IMR-90 (cell line): ENCODE results near the gene UBE3B. TPM values are rescaled to one million over a fixed set of nuclear protein-coding genes. Genes with fewer than 3 reads are reported as not detected.

Experiments
- ATAC-seq: fragments of 200-7000 bp; cut with Tn5 transposase; 2 replicates; pipeline ENCODE4 v1.9.1; 2020; ENCODE audit warnings: low read depth, mild to moderate bottlenecking, moderate library complexity
- BruUV-seq: library from RNA; stranded (reverse); fragments of 400-500 nt; replicated peaks from 2 replicates; lab custom pipeline; 2021; lab: Mats Ljungman, UMichigan
- CTCF ChIA-PET: fragments of 300-600 bp; formaldehyde crosslinking; extraction: SDS; loops from one replicate; lab custom pipeline; 2021; ENCODE audit warnings: antibody characterized with exemption; lab: Yijun Ruan, JAX
- POLR2A ChIA-PET: fragments of 300-600 bp; sonication (Branson Sonifier 250); formaldehyde crosslinking; loops from one replicate; lab custom pipeline; 2022; ENCODE audit warnings: antibody characterized with exemption; ENCODE audit not compliant: unreplicated experiment; lab: Charles Lee
- DNase-seq: peaks from one replicate; pipeline ENCODE4 v3.0.0; 2013
- H2AFZ ChIP-seq: replicated peaks from 2 replicates; pipeline ENCODE3; 2013; ENCODE audit warnings: low read length, mild to moderate bottlenecking; ENCODE audit not compliant: poor library complexity
- H2AK5ac ChIP-seq: 2 replicates; pipeline ENCODE4 v1.6.1; 2013; ENCODE audit warnings: low read depth, low read length, inconsistent platforms
- H2AK9ac ChIP-seq: replicated peaks from 2 replicates; pipeline ENCODE3; 2013; ENCODE audit warnings: mild to moderate bottlenecking, low read depth, low read length, moderate library complexity; ENCODE audit not compliant: poor library complexity
- H2BK120ac ChIP-seq: 2 replicates; pipeline ENCODE4 v1.6.1; 2013; ENCODE audit warnings: low read depth, low read length, inconsistent platforms
- H2BK15ac ChIP-seq: 3 replicates; pipeline ENCODE4 v1.6.1; 2013; ENCODE audit warnings: low read depth, low read length, inconsistent platforms
- H2BK20ac ChIP-seq: 2 replicates; pipeline ENCODE4 v1.6.1; 2013; ENCODE audit warnings: low read depth, mild to moderate bottlenecking, inconsistent platforms, low read length, moderate library complexity
- H2BK5ac ChIP-seq: 2 replicates; pipeline ENCODE4 v1.6.1; 2013; ENCODE audit warnings: mild to moderate bottlenecking, low read depth, low read length, inconsistent platforms; ENCODE audit not compliant: poor library complexity, severe bottlenecking
- H3K14ac ChIP-seq: replicated peaks from 2 replicates; pipeline ENCODE4 v1.6.1; 2013; ENCODE audit warnings: low read depth, low read length, inconsistent platforms
- H3K18ac ChIP-seq: 2 replicates; pipeline ENCODE4 v1.6.1; 2013; ENCODE audit warnings: low read depth, low read length, control low read depth
- H3K23ac ChIP-seq: 2 replicates; pipeline ENCODE4 v1.6.1; 2013; ENCODE audit warnings: low read depth, low read length, inconsistent platforms
- H3K27ac ChIP-seq: 2 replicates; pipeline ENCODE4 v1.5.1; 2013; ENCODE audit warnings: mild to moderate bottlenecking, control low read depth, low read length; ENCODE audit not compliant: insufficient read depth
- H3K27me3 ChIP-seq: 2 replicates; pipeline ENCODE4 v1.6.1; 2013; ENCODE audit warnings: low read length; ENCODE audit not compliant: control insufficient read depth, insufficient read depth
- H3K36me3 ChIP-seq: 2 replicates; pipeline ENCODE4 v1.6.1; 2013; ENCODE audit warnings: low read length, mixed read lengths; ENCODE audit not compliant: control insufficient read depth, insufficient read depth
- H3K4ac ChIP-seq: 2 replicates; pipeline ENCODE4 v1.6.1; 2013; ENCODE audit warnings: low read depth, low read length, inconsistent platforms
- H3K4me1 ChIP-seq: 2 replicates; pipeline ENCODE4 v1.6.1; 2013; ENCODE audit warnings: low read length, mixed read lengths; ENCODE audit not compliant: control insufficient read depth, insufficient read depth
- H3K4me2 ChIP-seq: 2 replicates; pipeline ENCODE4 v1.6.1; 2013; ENCODE audit warnings: low read depth, mild to moderate bottlenecking, control low read depth, low read length, moderate library complexity
- H3K4me3 ChIP-seq: 2 replicates; pipeline ENCODE4 v1.5.1; 2013; ENCODE audit warnings: low read depth, mild to moderate bottlenecking, control low read depth, low read length, moderate library complexity; ENCODE audit not compliant: insufficient read depth
- H3K56ac ChIP-seq: 2 replicates; pipeline ENCODE4 v1.6.1; 2013; ENCODE audit warnings: low read length, inconsistent platforms; ENCODE audit not compliant: insufficient read depth; ENCODE audit errors: extremely low read depth
- H3K79me1 ChIP-seq, 2 experiments: 2 replicates each; pipeline ENCODE4 v1.6.1; 2013; ENCODE audit warnings: low read length in 2 of 2, inconsistent platforms in 1 of 2, low read depth in 1 of 2
- H3K9ac ChIP-seq: 2 replicates; pipeline ENCODE4 v1.6.1; 2013; ENCODE audit warnings: low read depth, low read length, control low read depth
- H3K9me1 ChIP-seq: 2 replicates; pipeline ENCODE4 v1.6.1; 2013; ENCODE audit warnings: low read length, inconsistent platforms; ENCODE audit not compliant: insufficient read depth
- H3K9me3 ChIP-seq: 2 replicates; pipeline ENCODE4 v1.6.1; 2013; ENCODE audit warnings: low read length; ENCODE audit not compliant: control insufficient read depth, insufficient read depth
- H4K20me1 ChIP-seq: 2 replicates; pipeline ENCODE4 v1.6.1; 2013; ENCODE audit warnings: low read length, inconsistent platforms; ENCODE audit not compliant: insufficient read depth
- H4K5ac ChIP-seq: 2 replicates; pipeline ENCODE4 v1.6.1; 2013; ENCODE audit warnings: mild to moderate bottlenecking, low read depth, low read length, control low read depth
- H4K8ac ChIP-seq, 2 experiments: 2 replicates each; pipeline ENCODE4 v1.6.1; 2013; ENCODE audit warnings: low read depth in 2 of 2, low read length in 2 of 2, control low read depth in 1 of 2, inconsistent platforms in 1 of 2
- H4K91ac ChIP-seq: 2 replicates; pipeline ENCODE4 v1.6.1; 2013; ENCODE audit warnings: low read depth, low read length, inconsistent platforms; ENCODE audit not compliant: insufficient read depth
- CHD1 ChIP-seq: IDR thresholded peaks from 2 replicates; pipeline ENCODE4 v1.6.1; 2012; ENCODE audit warnings: low read depth, low read length, improper control_type of control experiment
- CTCF ChIP-seq: conservative IDR thresholded peaks from 2 replicates; pipeline ENCODE4 v1.5.1; 2012; ENCODE audit warnings: mild to moderate bottlenecking, low read depth, low read length, improper control_type of control experiment
- ELK1 ChIP-seq: fragments of 150-350 bp; IDR thresholded peaks from 2 replicates; pipeline ENCODE4 v1.6.1; 2016; ENCODE audit warnings: low read depth, mild to moderate bottlenecking, low read length, moderate library complexity, borderline replicate concordance
- FOS ChIP-seq: fragments of 150-350 bp; IDR thresholded peaks from 2 replicates; pipeline ENCODE4 v1.6.1; 2016; ENCODE audit warnings: low read depth, low read length
- MAFK ChIP-seq: IDR thresholded peaks from 2 replicates; pipeline ENCODE4 v1.6.1; 2012; ENCODE audit warnings: low read depth, low read length, improper control_type of control experiment
- NFE2L2 ChIP-seq: fragments of 150-350 bp; IDR thresholded peaks from 2 replicates; pipeline ENCODE4 v1.6.1; 2016; ENCODE audit warnings: low read depth, mild to moderate bottlenecking, low read length
- RCOR1 ChIP-seq: IDR thresholded peaks from 2 replicates; pipeline ENCODE4 v1.6.1; 2012; ENCODE audit warnings: mild to moderate bottlenecking, low read length, improper control_type of control experiment; ENCODE audit not compliant: insufficient replicate concordance
- RFX5 ChIP-seq: IDR thresholded peaks from 2 replicates; pipeline ENCODE4 v1.8.0; 2012; ENCODE audit warnings: low read depth, mild to moderate bottlenecking, low read length, moderate library complexity
- WGBS, 2 experiments: methylation state at CpG; one replicate each; pipeline versions ENCODE4 v1.1.5 to v1.1.7; 2013; ENCODE audit warnings: missing lambda C conversion rate in 2 of 2; ENCODE audit not compliant: insufficient read length in 1 of 2; ENCODE audit errors: extremely low coverage in 2 of 2; 5-methylcytosine and 5-hydroxymethylcytosine counted together
- dilution Hi-C: fragments of 300-500 bp; cut with HindIII; formaldehyde crosslinking; loops from one replicate; pipeline ENCODE4 v1.14.3; 2018; ENCODE audit warnings: low sequenced_read_pairs; ENCODE audit not compliant: unreplicated experiment
- in situ Hi-C: fragments of 300-500 bp; cut with MboI; formaldehyde crosslinking; loops from 3 replicates; pipeline ENCODE4 v1.14.3; 2019; ENCODE audit warnings: low sequenced_read_pairs, inconsistent platforms, mixed read lengths
- intact Hi-C: fragments of 100-400 bp; cut with micrococcal nuclease; formaldehyde crosslinking; loops from 2 replicates; pipeline ENCODE4 v1.10.0; 2022
- polyA plus RNA-seq, 3 experiments: library from polyadenylated mRNA; depleted of rRNA; stranded (reverse); fragments of >200 nt; gene quantifications; 2 replicates each; pipeline ENCODE4 v1.2.3, GENCODE V29; 2012; ENCODE audit warnings: low replicate concordance in 1 of 3
- total RNA-seq: library from RNA; depleted of rRNA; stranded (reverse); fragments of >200 nt; gene quantifications from 2 replicates; pipeline ENCODE4 v1.2.3, GENCODE V29; 2012

Gene UBE3B
- total and polyA plus RNA-seq, 2 of the 4 experiments (the other 2 are of a cell fraction), result 18.8 to 24.9 TPM

GRCh38 chr12:109580684-109581333, 103.4 kb downstream of the UBE3B start:
- no peak overlapping the region for H3K9ac ChIP-seq
- no peak overlapping the region for H2BK120ac ChIP-seq
- in situ Hi-C loops (no loop called here), intact Hi-C loops (no loop called here), dilution Hi-C loops (no loop called here)
- no peak overlapping the region for H4K91ac ChIP-seq
- no peaks in the 10 kb centered on the region for H3K9me3 ChIP-seq
- no peak overlapping the region for H2AFZ ChIP-seq
- POLR2A ChIA-PET, result no interaction called here
- TF ChIP-seq CHD1 (no peak), MAFK (no peak), RCOR1 (no peak), CTCF (no peak), ELK1 (no peak), FOS (no peak), RFX5 (no peak), NFE2L2 (no peak)
- peaks cover 10% of the 10 kb centered on the region for H3K36me3 ChIP-seq
- no peaks in the 10 kb centered on the region; a peak in 1 of 4 replicates for H3K79me1 ChIP-seq
- ATAC-seq (no peak), DNase-seq (no peak)
- H2AK9ac ChIP-seq, result no peak overlapping the region
- H2AK5ac ChIP-seq, result no peak overlapping the region
- no peaks in the 10 kb centered on the region for H3K4me1 ChIP-seq
- H4K5ac ChIP-seq, result no peak overlapping the region
- no peak overlapping the region for H2BK20ac ChIP-seq
- no peak overlapping the region for H3K27ac ChIP-seq
- no peak overlapping the region for H3K4me3 ChIP-seq
- BruUV-seq, result no TSS peak
- 0 out of 2 replicates have a peak, but pooled peaks cover 6% of the 10 kb centered on the region for H3K9me1 ChIP-seq
- no peak overlapping the region for H2BK15ac ChIP-seq
- 87% methylated on average over 12 of the region's 13 CpGs; no CpG with 5 or more reads in 1 of the 2 experiments for WGBS, 2 experiments
- no peak overlapping the region for H3K4me2 ChIP-seq
- no peak overlapping the region for H3K23ac ChIP-seq
- H4K20me1 ChIP-seq, result no peaks in the 10 kb centered on the region
- H3K14ac ChIP-seq, result no peak overlapping the region
- no peak overlapping the region for H3K18ac ChIP-seq
- H3K27me3 ChIP-seq, result no peaks in the 10 kb centered on the region
- H2BK5ac ChIP-seq, result no peak overlapping the region
- no peak overlapping the region for H3K4ac ChIP-seq
- no peak overlapping the region for H3K56ac ChIP-seq
- H4K8ac ChIP-seq, result no peak overlapping the region
- CTCF ChIA-PET, result no interaction called here
